ENCODE measurements around the gene OR10V1.

OR10V1 gene, protein sequence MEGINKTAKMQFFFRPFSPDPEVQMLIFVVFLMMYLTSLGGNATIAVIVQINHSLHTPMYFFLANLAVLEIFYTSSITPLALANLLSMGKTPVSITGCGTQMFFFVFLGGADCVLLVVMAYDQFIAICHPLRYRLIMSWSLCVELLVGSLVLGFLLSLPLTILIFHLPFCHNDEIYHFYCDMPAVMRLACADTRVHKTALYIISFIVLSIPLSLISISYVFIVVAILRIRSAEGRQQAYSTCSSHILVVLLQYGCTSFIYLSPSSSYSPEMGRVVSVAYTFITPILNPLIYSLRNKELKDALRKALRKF

DNA sequence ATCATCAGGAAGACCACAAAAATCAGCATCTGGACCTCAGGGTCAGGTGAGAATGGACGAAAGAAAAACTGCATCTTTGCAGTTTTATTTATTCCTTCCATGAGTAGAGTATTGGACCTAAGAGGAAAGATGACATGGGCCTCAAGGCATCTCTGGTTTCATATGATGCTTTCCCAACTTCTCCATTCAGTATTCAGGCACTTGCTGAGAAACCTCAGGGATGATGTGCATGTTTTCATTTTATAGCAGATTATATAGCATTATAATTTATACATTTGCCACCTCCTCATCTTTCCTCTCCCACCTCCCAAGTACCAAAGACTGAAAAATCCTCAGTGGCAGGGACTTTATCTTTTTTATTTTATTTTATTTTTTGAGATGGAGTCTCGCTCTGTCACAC is at the start of gene OR10V1:
OR10V1 (minus strand) TSS at position 101 of the 400 bp plus-strand sequence; CDS start at position 101, 0 bp downstream.
- DNase-seq, result no peak

GRCh38 chr11:59761993-59762392 is 48.3 kb upstream of the OR10V1 start:
- no peak for DNase-seq

- DNase-seq, result no peak
These were observed 47.1 kb upstream of the OR10V1 start for GRCh38 chr11:59760771-59761170.

DNA sequence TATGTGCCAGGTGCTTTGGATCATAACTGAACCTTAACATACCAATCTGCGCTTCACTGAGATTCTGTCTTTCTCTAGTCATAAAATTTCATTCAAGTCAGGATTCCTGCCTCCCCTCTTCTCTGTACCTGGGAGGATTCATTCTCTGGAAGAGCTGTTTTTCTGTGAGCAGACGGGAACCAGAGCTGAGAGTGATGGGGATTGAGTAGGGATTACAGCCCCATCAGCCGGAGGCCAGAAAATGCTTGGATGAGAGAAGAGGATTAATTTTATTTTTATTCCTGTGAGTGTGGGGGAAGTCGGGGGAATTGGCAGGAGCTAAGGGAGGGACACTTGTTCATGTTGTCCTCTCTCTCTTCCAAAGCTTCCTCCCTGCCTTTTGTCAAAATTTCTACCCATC is 46.3 kb upstream of the OR10V1 start:
- DNase-seq, result no peak

DNA sequence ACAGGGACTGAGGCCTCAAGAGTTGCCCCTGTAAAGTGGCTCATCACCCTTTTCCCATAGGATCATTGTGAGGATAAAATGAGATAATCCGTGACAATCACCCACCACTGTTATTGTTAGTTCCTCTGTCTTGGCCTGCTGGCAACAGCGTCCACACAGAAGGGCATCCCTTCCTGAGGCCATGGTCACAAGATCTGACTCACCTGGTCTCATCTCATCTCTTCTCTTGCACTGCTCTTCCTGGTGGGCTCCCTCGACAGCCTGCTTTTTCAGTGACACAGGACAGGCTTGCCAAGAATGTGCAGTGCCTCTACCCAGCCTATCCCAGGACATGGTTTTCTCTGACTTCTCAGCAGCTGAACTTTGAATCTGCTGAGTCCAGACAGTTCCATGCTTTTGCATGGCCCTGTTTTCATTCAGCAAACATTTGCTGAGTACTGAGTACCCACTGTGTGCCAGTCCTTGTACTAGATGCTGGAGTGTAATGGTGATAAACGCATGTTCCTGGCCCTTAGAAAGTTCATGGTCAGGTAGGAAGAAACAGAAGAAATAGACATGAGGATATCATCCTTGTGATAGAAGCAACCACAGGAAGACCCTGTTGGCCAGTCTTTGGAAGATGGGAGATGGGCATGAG is 44.9 kb upstream of the OR10V1 start:
- no peak for DNase-seq

DNA sequence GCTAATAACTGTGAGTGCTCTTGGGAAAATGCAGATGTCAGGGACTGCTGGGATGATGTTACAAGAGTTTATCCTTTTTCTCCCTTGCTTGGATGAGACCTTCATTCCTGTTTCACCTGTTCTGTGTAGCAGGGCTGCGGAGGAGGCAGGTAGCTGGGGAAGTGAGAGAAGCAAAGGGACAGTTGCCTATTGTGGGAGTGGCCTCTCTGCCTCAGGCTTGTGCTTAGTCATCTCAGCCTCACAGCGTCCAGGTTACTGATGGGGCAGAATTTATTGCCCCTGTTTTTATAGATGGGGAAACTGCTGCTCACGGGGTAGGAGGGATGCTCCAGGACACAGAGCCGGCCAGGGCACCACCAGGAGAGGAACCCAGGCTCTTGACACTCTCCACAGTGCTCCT is 43.2 kb upstream of the OR10V1 start:
- DNase-seq, result no peak

GRCh38 chr11:59756558-59756840 is 42.9 kb upstream of the OR10V1 start:
- no peak for DNase-seq

DNA sequence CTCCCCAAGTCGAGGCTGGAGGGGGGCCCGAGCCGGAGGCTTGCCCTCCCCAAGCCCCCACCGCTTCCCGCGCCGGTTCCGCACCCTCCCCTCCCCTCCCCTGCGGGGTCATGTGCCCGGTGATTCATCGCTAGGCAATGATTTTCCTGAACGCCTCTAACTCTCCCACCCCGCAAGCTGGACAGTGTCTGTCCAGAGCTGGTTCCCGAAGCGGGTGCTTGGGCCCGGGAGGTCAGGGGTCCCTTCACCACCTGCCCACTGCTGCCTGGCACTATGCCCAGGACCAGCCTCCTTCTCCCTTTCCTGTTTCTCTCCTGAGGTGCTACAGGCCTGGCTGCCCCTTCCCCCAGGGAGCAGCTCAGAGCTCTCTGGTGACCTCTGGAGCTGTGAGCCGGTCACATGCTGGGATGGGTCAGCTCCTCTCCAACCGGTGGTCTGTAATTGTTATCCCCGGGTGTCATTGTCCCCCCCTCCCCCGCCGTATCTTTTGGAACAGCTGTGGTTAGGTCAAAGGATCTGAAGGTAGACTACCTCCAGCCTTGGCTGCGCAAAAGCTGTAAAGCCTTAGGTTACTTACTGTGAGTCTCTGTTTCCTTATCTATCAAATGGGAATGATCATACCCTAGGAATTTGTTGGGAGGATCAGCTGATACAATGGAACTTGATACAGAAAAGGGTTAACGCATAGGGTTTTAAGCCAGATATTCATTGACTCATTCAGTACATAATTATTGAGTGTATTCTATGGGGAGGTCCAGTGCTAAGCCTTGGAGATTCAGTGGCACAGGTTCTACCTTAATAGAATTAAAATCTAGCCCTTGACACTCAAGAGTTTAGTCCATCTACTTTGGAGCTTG is 42.3 kb upstream of the OR10V1 start:
- DNase-seq, result peak; percentile 40

- peak; percentile 73 for DNase-seq
These were observed 41.4 kb upstream of the OR10V1 start, which contains the start of gene STX3 for GRCh38 chr11:59754859-59755700. Gene STX3 (plus strand): TSS chr11:59755376. CDS start chr11:59755606, 230 bp downstream.

GRCh38 chr11:59754494-59754858 is 40.8 kb upstream of the OR10V1 start:
- DNase-seq, result peak; percentile 29

DNA sequence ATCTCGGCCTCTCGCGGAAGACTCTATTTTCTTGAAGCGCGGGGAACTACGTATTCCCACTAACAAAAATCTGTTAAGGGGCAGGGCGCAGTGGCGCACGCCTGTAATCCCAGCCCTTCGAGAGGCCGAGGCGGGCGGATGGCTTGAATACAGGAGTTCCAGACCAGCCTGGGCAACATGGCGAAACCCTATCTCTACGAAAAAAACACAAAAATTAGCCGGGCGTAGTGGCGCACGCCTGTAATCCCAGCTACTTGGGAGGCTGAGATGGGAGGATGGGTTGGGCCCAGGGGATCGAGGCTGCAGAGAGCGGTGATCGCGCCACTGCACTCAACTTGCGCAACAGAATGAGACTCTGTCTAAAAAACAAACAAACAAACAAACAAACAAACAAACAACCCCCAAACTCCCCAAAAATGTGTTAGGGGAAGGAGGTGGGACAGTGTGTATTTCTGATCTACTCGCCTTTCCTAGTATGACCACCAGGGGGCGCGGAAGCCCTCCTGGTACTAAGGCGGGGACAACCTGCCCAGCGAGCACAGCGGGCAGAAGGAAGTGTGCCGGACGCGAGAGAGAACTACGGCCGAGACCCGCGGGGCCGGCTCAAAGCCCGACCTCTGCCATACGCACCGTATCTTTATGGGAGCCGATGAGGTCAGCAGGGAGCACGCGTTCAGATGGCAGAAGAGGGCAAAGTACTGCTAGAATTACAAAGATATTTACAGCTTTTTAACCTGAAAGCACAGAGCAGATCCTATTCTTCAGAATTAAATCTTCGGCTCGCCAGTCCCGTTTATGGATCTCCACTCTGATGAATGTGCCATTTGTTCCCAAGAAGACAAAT is 40.2 kb upstream of the OR10V1 start:
- peak; percentile 88 for DNase-seq

GRCh38 chr11:59746111-59746510 is 32.5 kb upstream of the OR10V1 start:
- DNase-seq, result no peak

DNA sequence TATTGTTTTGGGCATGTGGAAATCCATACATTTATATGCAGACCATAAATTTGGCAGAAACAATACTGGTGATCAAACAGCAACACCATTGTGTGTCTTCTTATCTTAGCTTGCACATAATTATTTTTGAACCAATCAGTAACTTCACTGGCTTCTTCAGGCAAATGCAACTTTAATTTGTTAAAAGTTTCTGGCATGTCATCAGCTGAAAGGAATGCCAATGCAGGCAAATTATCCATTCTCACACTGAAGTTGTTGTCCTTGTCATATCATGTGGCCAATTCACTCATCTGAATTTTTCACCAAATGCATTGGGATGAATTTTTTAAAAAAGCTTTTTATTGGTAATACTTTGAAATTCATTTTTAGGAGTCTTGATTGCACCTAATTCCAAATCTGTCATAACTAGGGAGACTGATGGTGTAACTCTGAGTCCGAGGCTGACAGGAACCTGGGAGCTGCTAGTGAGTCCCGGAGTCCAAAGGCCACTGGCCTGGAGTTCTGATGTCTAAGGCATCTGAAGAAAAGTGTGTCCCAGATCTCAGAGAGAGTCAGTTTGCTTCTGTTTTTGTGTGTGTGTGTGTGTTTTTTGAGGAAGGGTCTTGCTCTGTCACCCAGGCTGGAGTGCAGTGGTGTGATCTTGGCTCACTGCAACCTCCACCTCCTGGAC is 17.4 kb upstream of the OR10V1 start:
- DNase-seq, result no peak

- no peak for DNase-seq
These were observed 16.2 kb upstream of the OR10V1 start for GRCh38 chr11:59729834-59730233.

- no peak for DNase-seq
These were observed 15.3 kb upstream of the OR10V1 start for GRCh38 chr11:59728913-59729312.

DNA sequence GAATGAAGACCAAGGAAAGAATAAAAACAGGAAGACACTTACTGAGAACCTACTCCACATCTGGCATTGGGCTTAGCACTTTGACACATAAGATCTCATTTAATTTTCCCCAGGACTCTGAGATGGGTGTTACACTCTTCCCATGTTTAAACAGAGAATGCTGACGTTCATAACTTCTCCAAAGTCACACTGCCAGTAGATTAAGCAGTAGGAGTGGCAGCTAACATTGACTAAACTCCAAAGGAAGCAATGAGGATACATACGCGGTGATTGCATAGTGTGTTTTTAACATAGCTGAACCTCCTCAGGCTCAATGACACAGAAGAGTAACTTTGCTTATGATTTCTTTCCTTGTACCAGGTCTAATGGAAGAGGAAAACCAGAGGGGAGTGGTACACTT is 14.5 kb upstream of the OR10V1 start:
- DNase-seq, result no peak

GRCh38 chr11:59727426-59727825 is 13.8 kb upstream of the OR10V1 start:
- no peak for DNase-seq

GRCh38 chr11:59724066-59724465 is 10.4 kb upstream of the OR10V1 start:
- DNase-seq, result no peak

- no peak for DNase-seq
These were observed 5.9 kb upstream of the OR10V1 start for GRCh38 chr11:59719556-59719955.

GRCh38 chr11:59716051-59716450 is 2.4 kb upstream of the OR10V1 start:
- DNase-seq, result no peak

- DNase-seq, result no peak
These were observed 3.4 kb downstream of the OR10V1 start for GRCh38 chr11:59710136-59710847.

Measured in activated CD4-positive, alpha-beta T cell treated with anti-CD3 and anti-CD28 coated beads for 48 hours (primary cell).